Measurements from ENCODE around the gene DIS3L2.
"Not testable (repeated sequence)": the region's sequence is repeated elsewhere in the genome, so short reads cannot be mapped to it uniquely, and the experiment has no call there.

DIS3L2 gene

GRCh38 chr2:232377841-232378734, 416.6 kb downstream of the DIS3L2 start:
- TF ChIP-seq, protein P1, sequence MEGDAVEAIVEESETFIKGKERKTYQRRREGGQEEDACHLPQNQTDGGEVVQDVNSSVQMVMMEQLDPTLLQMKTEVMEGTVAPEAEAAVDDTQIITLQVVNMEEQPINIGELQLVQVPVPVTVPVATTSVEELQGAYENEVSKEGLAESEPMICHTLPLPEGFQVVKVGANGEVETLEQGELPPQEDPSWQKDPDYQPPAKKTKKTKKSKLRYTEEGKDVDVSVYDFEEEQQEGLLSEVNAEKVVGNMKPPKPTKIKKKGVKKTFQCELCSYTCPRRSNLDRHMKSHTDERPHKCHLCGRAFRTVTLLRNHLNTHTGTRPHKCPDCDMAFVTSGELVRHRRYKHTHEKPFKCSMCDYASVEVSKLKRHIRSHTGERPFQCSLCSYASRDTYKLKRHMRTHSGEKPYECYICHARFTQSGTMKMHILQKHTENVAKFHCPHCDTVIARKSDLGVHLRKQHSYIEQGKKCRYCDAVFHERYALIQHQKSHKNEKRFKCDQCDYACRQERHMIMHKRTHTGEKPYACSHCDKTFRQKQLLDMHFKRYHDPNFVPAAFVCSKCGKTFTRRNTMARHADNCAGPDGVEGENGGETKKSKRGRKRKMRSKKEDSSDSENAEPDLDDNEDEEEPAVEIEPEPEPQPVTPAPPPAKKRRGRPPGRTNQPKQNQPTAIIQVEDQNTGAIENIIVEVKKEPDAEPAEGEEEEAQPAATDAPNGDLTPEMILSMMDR (IDR thresholded peaks at IDR 0.05), result no peak

DNA sequence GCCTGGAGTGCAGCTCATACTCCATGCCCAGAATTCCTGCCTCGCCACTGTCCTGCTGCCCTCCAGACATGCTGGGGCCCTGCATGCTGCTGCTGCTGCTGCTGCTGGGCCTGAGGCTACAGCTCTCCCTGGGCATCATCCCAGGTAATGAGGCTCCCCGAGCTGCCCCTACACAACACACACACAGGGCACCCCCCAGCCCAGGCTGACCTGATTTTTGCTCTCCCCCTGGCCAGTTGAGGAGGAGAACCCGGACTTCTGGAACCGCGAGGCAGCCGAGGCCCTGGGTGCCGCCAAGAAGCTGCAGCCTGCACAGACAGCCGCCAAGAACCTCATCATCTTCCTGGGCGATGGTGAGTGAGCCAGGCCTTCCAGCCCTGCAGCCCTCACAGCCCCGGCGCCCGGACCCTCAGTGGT, 417.2 kb downstream of the DIS3L2 start, which contains the start of gene ALPP:
Gene ALPP, plus strand, starts transcription at position 17 of the 417 bp plus-strand sequence. Its CDS starts 52 bp downstream, at position 69.
- TF ChIP-seq, protein P1 (IDR thresholded peaks at IDR 0.05), result not testable (repeated sequence)

DNA sequence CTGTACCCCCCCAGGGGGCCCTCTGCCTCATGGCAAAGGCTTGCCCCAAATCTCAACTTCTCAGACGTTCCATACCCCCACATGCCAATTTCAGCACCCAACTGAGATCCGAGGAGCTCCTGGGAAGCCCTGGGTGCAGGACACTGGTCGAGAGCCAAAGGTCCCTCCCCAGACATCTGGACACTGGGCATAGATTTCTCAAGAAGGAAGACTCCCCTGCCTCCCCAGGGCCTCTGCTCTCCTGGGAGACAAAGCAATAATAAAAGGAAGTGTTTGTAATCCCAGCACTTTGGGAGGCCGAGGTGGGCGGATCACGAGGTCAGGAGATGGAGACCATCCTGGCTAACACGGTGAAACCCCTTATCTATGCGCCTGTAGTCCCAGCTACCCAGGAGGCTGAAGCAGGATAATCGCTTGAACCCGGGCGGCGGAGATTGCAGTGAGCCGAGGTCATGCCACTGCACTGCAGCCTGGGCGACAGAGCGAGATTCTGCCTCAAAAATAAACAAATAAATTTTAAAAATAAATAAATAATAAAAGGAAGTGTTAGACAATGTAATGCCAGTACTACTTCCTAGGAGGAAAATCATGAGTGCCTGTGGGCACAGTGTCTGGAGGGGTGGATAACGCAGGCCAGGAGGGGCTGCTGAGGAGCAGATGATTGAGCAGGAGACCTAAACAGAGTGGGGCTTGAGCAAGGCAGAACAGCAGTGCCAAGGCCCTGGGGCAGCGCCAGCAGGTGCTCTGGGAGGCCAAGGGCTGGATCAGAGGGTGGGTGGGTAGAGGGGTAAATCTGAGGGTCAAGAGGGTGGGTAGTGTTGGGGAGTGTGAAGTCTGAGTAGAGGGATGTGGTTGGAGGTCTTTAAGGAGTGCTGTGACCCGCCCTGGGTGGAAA, 421.1 kb downstream of the DIS3L2 start:
- TF ChIP-seq, protein P1 (IDR thresholded peaks at IDR 0.05), result no peak

DNA sequence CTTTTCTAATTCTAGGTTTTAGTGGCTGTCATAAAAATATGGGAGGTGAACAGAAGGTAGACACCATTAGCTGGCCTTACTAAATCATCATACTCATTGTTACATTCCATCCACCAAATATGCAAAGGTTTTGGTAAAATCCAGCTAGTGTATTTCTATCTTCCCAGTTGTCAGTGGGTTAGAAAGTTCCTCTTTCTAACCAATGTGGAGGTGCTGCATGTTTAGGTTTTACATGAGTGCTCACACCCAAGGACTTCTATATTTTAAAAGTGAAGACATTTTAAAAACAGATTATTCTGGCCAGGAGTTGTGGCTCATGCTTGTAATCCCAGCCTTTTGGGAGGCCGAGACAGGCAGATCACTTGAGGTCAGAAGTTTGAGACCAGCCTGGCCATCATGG, 423.0 kb downstream of the DIS3L2 start:
- TF ChIP-seq, protein P1 (IDR thresholded peaks at IDR 0.05), result no peak

- TF ChIP-seq, protein P1 (IDR thresholded peaks at IDR 0.05), result no peak
These were observed 424.4 kb downstream of the DIS3L2 start for GRCh38 chr2:232385660-232386489.

- TF ChIP-seq, protein P1 (IDR thresholded peaks at IDR 0.05), result no peak
These were observed 424.9 kb downstream of the DIS3L2 start for GRCh38 chr2:232386490-232386739.
